ENCODE measurements around the gene ZFHX2.

Gene ZFHX2

DNA sequence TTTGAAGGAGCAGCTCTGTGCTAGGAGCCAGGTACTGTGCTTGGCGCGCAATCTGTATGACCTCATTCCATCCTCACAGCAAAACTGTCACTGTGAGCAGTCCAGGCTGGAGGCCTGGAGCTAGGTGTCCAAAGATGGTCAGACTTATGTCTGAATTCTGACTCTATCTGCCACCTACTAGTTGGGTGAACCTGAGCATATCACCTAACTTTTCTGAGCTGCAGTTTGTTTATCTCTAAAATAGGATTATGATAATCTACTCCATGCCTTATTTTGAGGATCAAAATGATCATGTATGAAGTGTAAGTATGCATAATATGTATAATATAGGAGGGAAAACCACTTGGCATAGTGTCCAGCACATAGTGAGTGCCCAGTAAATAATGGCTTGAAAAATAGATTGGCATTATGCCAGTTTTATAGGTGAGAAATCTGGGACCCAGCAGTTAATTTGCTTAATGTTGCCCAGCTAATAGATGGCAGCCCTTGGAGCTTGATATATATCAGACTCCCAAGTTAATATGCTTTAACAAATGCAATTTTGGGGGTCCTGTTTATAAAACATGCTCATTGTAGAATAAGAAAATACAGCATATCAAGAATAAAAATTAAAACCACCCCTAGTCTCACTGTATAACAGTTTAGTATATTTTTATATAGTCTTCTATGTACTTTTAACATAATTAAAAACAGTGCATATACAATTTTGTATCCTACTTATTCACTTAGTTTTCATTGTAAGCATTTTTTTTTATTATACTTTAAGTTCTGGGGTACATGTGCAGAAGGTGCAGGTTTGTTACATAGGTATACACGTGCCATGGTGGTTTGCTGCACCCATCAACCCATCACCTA lies 31.6 kb upstream of the ZFHX2 start:
- TF ChIP-seq, protein P1, sequence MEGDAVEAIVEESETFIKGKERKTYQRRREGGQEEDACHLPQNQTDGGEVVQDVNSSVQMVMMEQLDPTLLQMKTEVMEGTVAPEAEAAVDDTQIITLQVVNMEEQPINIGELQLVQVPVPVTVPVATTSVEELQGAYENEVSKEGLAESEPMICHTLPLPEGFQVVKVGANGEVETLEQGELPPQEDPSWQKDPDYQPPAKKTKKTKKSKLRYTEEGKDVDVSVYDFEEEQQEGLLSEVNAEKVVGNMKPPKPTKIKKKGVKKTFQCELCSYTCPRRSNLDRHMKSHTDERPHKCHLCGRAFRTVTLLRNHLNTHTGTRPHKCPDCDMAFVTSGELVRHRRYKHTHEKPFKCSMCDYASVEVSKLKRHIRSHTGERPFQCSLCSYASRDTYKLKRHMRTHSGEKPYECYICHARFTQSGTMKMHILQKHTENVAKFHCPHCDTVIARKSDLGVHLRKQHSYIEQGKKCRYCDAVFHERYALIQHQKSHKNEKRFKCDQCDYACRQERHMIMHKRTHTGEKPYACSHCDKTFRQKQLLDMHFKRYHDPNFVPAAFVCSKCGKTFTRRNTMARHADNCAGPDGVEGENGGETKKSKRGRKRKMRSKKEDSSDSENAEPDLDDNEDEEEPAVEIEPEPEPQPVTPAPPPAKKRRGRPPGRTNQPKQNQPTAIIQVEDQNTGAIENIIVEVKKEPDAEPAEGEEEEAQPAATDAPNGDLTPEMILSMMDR (IDR thresholded peaks at IDR 0.05; ENCODE audit: borderline replicate concordance, insufficient read depth, low read depth, low read length): no peak
- H3K4me3 ChIP-seq (ENCODE audit: low read depth, low read length): no peak overlapping the region

DNA sequence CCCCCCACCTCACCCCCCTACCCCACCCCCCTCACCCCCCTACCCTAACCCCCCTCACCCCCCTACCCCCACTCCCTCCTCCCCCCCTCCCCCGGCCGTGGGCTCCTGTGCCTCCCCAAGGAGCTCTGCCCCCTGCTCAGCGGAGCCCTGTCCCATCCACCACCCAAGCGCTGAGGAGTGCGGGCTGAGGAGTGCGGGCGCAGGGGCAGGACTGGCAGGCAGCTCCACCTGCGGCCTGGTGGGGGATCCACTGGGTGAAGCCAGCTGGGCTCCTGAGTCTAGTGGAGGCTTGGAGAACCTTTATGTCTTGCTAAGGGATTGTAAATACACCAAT lies 29.4 kb upstream of the ZFHX2 start:
- H3K4me3 ChIP-seq (ENCODE audit: low read depth, low read length): no peak overlapping the region
- TF ChIP-seq, protein P1 (IDR thresholded peaks at IDR 0.05; ENCODE audit: borderline replicate concordance, insufficient read depth, low read depth, low read length): no peak

DNA sequence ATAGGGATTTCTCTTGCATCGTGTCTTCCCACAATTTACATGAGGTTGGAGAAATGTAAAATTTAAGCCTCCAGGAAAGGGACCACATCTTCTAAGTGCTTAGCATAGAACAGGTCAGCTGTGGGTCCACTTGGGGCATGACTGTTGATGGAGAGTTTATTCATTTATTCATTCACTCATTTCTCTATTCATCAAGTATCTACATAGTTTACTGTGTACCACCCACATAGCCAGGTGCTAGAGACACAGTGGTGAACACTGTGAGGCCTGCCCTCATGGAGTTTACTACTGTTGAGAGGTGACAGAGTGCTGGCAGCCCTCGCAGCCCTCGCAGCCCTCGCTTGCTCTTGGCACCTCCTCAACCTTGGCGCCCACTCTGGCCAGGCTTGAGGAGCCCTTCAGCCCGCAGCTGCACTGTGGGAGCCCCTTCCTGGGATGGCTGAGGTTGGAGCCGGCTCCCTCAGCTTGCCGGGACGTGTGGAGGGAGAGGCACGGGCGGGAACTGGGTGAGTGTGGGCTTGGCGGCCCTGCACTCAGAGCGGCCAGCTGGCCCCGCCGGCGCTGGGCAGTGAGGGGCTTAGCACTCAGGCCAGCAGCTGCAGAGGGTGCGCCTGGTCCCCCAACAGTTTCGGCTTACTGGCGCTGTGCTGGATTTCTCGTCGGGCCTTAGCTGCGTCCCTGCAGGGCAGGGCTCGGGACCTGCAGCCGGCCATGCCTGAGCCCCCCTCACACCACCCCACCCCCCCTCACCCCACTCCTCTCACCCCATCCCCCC lies 28.8 kb upstream of the ZFHX2 start:
- no peak overlapping the region for H3K4me3 ChIP-seq (ENCODE audit: low read depth, low read length)
- TF ChIP-seq, protein P1 (IDR thresholded peaks at IDR 0.05; ENCODE audit: borderline replicate concordance, insufficient read depth, low read depth, low read length): no peak

DNA sequence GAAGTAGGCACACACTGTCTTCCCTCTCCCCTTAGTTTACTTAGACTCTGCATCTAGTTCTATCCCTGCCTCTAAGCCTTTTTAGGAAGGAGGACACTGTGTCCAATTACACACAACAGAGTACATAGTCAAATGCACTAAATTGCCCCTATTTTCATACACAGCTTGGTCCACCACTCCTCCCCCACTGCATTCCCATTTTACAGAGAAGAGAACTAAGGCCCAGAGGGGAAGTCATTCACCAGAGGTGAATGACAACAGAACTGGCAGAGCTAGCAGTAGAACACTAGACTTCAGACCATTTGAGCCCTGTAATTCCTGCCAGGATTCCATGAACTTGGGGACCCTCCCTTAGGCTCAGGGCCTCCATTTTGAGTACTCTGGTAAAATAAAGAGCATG lies 28.2 kb upstream of the ZFHX2 start:
- TF ChIP-seq, protein P1 (IDR thresholded peaks at IDR 0.05; ENCODE audit: borderline replicate concordance, insufficient read depth, low read depth, low read length): no peak
- no peak overlapping the region for H3K4me3 ChIP-seq (ENCODE audit: low read depth, low read length)

DNA sequence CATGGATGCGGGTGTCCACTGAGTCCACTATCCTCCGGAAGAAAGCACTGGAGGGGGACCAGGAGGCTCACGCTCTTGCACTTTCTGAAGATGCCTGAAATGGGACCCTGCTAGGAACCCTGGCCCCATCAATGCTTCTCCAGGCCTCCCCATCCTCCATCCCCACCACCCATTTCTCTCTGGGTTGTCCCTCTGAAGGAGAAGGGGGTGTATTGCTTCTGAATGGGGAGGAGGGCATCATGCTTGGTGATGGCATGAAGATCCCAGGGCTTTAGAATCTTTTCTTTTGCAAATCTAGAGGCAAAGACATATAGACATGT lies 27.7 kb upstream of the ZFHX2 start:
- TF ChIP-seq, protein P1 (IDR thresholded peaks at IDR 0.05; ENCODE audit: borderline replicate concordance, insufficient read depth, low read depth, low read length): no peak
- no peak overlapping the region for H3K4me3 ChIP-seq (ENCODE audit: low read depth, low read length)

DNA sequence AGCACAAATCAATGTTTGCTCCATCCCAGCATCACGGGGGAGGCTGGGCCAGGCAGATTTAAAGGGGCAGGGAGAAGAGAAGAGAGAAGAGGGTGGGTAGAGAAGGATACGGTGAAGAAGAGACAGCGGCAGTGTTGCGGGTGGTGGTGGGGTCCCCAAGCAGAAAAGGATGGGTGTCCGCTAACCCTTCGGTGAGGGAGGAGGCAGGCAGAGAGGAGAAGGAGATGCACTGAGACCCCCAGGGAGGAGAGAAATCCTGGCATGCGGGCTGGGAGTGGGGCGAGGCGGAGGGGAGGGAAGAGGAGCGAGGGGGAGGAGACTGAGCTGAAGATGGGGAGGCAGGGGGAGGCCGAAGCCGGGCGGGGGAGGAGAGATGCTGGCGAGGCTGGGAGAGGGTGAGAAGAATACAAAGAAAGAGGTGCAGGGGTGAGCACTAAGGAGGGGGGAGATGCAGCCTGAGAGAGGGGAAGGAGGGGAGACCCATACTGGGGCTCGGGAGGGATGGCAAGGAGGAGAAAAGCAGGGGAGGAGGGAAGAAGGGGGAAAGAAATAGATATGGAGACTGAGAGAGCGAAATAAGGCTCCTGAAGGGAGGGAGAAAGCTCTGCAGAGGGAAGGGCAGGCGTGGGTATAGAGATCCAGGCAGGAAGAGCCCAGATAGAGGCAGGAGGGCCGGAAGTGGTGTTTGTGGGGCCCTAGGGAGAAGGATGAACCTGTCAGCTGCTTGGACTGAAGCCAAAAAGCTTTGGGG lies 27.2 kb upstream of the ZFHX2 start, which contains the start of gene JPH4:
TSS of gene JPH4 (minus strand) at position 231 of the 751 bp plus-strand sequence. CDS start 1,337 bp downstream, outside the sequence.
- TF ChIP-seq, protein P1 (IDR thresholded peaks at IDR 0.05; ENCODE audit: borderline replicate concordance, insufficient read depth, low read depth, low read length): no peak
- H3K4me3 ChIP-seq (ENCODE audit: low read depth, low read length): peak within 1 kb of the TSS; percentile 43
